SK-N-MC (cell line): ENCODE measurements around the gene HEMK1.

Experiments used
- DNase-seq: peaks from one replicate; pipeline ENCODE4 v3.0.0-alpha.2; 2011; ENCODE audit warnings: low read depth, low spot score
- H3K27ac ChIP-seq: fragments of 200-600 bp; sonication (generic); 2 replicates; pipeline ENCODE4 v1.5.1; 2016; ENCODE audit warnings: mixed run types
- H3K36me3 ChIP-seq: fragments of 200-600 bp; sonication (generic); 2 replicates; pipeline ENCODE4 v1.6.1; 2017; ENCODE audit warnings: antibody characterized with exemption, low read length, mixed read lengths; ENCODE audit not compliant: insufficient read depth
- H3K4me3 ChIP-seq: fragments of 200-600 bp; sonication (generic); 2 replicates; pipeline ENCODE4 v1.5.1; 2016
- H3K9ac ChIP-seq: fragments of 200-600 bp; sonication (generic); 2 replicates; pipeline ENCODE4 v1.8.0; 2017; ENCODE audit warnings: mixed run types, mixed read lengths; ENCODE audit not compliant: insufficient read length
- H3K9me3 ChIP-seq: fragments of 200-600 bp; sonication (generic); 2 replicates; pipeline ENCODE4 v1.6.1; 2017; ENCODE audit warnings: low read depth, mild to moderate bottlenecking, antibody characterized with exemption, low read length, moderate library complexity, mixed read lengths
- EZH2 ChIP-seq: fragments of 200-600 bp; sonication (generic); IDR thresholded peaks from one replicate; pipeline ENCODE4 v1.6.1; 2017; ENCODE audit warnings: antibody characterized with exemption
- FOXP2 ChIP-seq: optimal IDR thresholded peaks from 2 replicates; pipeline ENCODE3; 2011; ENCODE audit warnings: mild to moderate bottlenecking, moderate library complexity; ENCODE audit not compliant: insufficient read depth; ENCODE audit errors: extremely low read length, control extremely low read depth
- POLR2AphosphoS5 ChIP-seq: IDR thresholded peaks from 2 replicates; pipeline ENCODE4 v1.6.1; 2012; ENCODE audit warnings: mild to moderate bottlenecking, low read depth, low read length, borderline replicate concordance

Gene HEMK1

DNA sequence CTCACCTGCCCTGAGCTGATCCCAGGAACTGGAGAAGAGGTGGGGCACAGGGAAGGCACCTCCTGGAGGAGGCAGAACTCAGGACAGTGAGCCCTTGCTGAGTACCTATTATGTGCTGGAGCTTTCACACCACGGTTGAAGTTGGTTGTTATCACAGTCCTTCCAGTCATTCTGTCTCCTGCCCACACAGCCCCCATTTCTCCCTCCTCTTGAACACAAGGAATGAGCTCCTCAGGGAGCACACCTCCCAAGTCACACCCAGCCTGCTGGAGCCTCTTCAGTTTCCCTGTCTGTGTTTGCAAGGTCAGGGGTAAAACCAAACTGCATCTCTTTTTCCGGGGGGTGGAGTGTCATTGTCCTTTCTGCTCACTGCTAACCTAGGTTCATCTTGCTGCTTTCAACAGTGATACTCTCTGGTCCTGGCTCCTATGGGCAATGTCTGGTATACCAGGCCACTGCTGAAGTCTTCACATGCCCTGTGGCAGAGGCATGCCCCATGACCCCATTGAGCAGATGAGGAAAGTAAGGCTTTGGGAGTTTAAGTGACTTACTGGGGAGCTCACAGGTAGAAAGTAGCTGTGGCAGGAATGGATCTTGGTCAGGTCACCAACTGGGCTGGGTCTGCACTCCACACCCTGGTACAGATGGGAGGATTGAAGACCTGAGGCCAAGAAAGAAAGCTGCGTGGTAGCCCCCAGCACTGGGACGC, 31.7 kb upstream of the HEMK1 start:
- TF ChIP-seq FOXP2 (no peak), POLR2AphosphoS5 (no peak), EZH2 (no peak)
- H3K4me3 ChIP-seq = no peak overlapping the region
- H3K9ac ChIP-seq = no peak overlapping the region
- H3K9me3 ChIP-seq = no peaks in the 10 kb centered on the region
- DNase-seq = no peak
- H3K36me3 ChIP-seq = no peaks in the 10 kb centered on the region
- no peak overlapping the region for H3K27ac ChIP-seq

- Histone ChIP-seq H3K9me3 (no peaks in the 10 kb centered on the region), H3K9ac (no peak overlapping the region), H3K36me3 (no peaks in the 10 kb centered on the region), H3K27ac (no peak overlapping the region), H3K4me3 (no peak overlapping the region)
- DNase-seq = no peak
- no peak for TF ChIP-seq POLR2AphosphoS5
- no peak for TF ChIP-seq FOXP2
- no peak for TF ChIP-seq EZH2
These were observed 29.7 kb upstream of the HEMK1 start for GRCh38 chr3:50539356-50540286.

GRCh38 chr3:50542177-50543034, 26.9 kb upstream of the HEMK1 start:
- no peak overlapping the region for H3K4me3 ChIP-seq
- no peaks in the 10 kb centered on the region for H3K9me3 ChIP-seq
- TF ChIP-seq FOXP2 (no peak), POLR2AphosphoS5 (no peak)
- H3K27ac ChIP-seq = no peak overlapping the region
- H3K36me3 ChIP-seq = no peaks in the 10 kb centered on the region
- no peak for DNase-seq
- no peak overlapping the region for H3K9ac ChIP-seq

DNA sequence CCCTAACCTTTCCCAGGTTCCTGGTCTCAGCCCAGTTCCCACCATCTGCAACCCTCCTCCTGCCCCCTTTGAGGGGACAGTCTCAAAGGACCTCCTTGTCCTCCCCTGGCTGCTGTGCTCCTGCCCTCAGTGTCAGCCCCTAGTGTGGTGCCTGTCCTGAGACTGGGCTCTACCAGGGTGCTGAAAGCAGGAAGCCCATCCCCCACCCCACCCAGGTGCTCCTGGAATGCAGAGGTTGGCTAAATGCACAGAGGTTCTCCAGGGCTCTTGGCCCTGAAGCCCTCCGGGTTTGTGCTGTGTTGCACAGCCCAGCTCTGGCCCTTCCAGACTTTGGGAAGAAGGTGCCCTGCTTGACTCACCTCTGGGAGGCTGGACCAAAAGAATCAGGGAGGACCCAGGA, 23.5 kb upstream of the HEMK1 start:
- no peak for DNase-seq

DNA sequence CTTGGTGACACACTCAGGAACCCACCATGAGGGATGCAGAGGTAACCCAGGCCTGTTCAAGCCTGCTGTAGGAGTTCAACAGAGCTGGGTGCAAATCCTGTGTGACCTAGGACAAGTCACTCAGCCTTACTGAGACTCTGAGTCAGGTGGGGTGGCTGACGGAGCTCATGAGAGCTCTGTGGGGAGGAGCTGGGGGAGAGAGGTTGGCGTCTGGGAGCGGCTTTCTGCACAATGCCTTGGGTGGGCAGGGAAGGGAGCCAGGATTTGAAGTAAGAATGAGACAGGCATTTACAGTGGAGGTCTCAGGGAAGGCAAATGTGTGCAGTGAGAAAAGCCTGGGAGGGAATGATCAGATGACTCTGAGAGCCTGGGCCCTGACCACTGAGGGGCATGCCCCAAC, 20.1 kb upstream of the HEMK1 start:
- Histone ChIP-seq H3K36me3 (no peaks in the 10 kb centered on the region), H3K27ac (no peak overlapping the region)

More for the DNA sequence above, 23.5 kb upstream of the HEMK1 start:
- H3K9ac ChIP-seq = no peak overlapping the region
- no peaks in the 10 kb centered on the region for H3K9me3 ChIP-seq
- no peak overlapping the region for H3K4me3 ChIP-seq
- no peak overlapping the region for H3K27ac ChIP-seq
- no peak for TF ChIP-seq FOXP2
- no peak for TF ChIP-seq EZH2
- no peak for TF ChIP-seq POLR2AphosphoS5
- no peaks in the 10 kb centered on the region for H3K36me3 ChIP-seq

DNA sequence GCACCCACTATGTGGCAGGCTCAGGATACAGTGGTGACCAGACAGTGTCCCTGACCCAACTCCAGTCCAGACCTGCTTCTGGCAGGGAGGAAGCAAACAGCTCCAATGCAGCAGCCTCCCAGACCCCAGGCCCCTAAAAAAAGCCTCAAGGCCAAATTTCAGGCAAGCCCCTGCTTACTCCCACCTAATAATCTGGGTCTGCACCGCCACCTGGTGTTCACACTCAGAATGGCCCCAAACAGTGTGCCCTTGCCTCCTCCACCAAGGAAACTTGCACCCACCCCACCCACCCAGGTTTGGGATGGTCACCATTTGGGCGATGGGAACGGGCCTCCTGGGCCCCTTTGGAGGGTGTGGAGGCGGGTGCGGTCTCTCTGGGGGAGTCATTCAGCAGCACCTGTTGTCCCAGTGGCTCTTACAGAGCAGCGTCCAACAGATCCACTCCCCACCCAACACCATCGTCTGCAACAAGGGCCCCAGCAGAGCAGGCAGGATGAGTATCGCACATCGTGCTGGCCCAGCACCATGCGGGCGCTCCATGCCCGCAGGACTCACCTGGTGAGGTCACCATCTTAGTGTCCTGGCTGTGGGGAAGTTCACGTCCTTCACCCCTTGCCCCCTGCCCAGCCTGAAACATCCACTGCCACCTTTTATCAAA, 19.1 kb upstream of the HEMK1 start:
- H3K9ac ChIP-seq = no peak overlapping the region
- peak; percentile 16 for DNase-seq
- no peak overlapping the region for H3K4me3 ChIP-seq
- H3K9me3 ChIP-seq = no peaks in the 10 kb centered on the region
- H3K36me3 ChIP-seq = no peaks in the 10 kb centered on the region
- H3K27ac ChIP-seq = no peak overlapping the region
- TF ChIP-seq FOXP2 (no peak), POLR2AphosphoS5 (no peak), EZH2 (no peak)

More for the DNA sequence above, 20.1 kb upstream of the HEMK1 start:
- TF ChIP-seq POLR2AphosphoS5 (no peak), FOXP2 (no peak), EZH2 (no peak)
- Histone ChIP-seq H3K9ac (no peak overlapping the region), H3K4me3 (no peak overlapping the region), H3K9me3 (no peaks in the 10 kb centered on the region)
- DNase-seq = no peak

GRCh38 chr3:50551054-50551659, 18.2 kb upstream of the HEMK1 start:
- H3K9ac ChIP-seq = no peak overlapping the region
- H3K27ac ChIP-seq = no peak overlapping the region

More at GRCh38 chr3:50551054-50551659, 18.2 kb upstream of the HEMK1 start:
- TF ChIP-seq FOXP2 (no peak), POLR2AphosphoS5 (no peak), EZH2 (no peak)
- no peak for DNase-seq
- Histone ChIP-seq H3K36me3 (no peaks in the 10 kb centered on the region), H3K4me3 (no peak overlapping the region), H3K9me3 (no peaks in the 10 kb centered on the region)
